KBM-7 (cell line): Measurements from ENCODE around the gene INTS6L.
"Not testable (repeated sequence)": the region's sequence is repeated elsewhere in the genome, so short reads cannot be mapped to it uniquely, and the experiment has no call there.

Experiments used
- DNase-seq: peaks from one replicate; pipeline ENCODE4 v3.0.0-alpha.2; 2015
- in situ Hi-C: fragments of 300-500 bp; cut with MboI; formaldehyde crosslinking; loops from 2 replicates; pipeline ENCODE4 v1.14.3; 2020; ENCODE audit warnings: low sequenced_read_pairs, low pct_unique_long_range_greater_than_20kb, mixed read lengths

Gene INTS6L

GRCh38 chrX:135594049-135594448, 73.6 kb downstream of the INTS6L start:
- in situ Hi-C loops, DNase-seq: not testable (repeated sequence)

DNA sequence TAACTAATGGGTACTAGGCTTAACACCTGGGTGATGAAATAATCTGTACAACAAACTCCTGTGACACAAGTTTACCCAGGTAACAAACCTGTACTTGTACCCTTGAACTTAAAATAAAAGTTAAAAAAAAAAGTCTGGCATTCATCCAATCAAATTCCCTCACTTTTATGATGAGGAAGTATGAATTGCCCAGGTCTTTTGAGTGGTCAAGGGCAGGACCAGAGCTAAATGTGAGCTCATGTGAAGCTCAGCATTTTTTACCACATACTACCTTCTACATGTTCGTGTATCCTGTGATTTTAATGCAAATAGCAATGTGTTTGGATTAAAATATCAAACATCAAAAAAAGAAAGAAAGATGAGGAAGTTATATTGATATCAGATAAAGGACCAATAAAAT, 74.0 kb downstream of the INTS6L start:
- DNase-seq, in situ Hi-C loops: not testable (repeated sequence)

DNA sequence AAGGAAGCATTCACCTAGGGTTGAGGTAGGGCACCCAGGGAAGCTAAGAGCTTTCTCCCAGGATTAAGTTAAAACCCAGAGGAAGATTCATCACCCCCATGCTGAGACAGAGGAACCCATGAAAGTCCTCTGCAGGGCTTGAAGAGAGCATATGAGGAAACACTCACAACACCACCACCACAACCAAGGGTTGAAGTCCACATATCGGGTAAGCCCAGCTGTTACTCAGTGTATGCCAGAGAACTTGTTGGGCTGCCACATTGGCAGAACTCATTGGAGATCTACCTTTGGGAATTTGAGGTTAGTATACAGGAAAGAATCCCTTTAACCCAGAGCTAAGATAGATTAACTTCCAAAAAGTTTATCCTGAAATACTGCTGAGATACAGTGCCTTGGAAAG, 75.1 kb downstream of the INTS6L start:
- in situ Hi-C loops, result no loop called here
- no peak for DNase-seq

GRCh38 chrX:135596495-135596894, 76.0 kb downstream of the INTS6L start:
- peak; percentile 43 for DNase-seq
- in situ Hi-C loops, result no loop called here

DNA sequence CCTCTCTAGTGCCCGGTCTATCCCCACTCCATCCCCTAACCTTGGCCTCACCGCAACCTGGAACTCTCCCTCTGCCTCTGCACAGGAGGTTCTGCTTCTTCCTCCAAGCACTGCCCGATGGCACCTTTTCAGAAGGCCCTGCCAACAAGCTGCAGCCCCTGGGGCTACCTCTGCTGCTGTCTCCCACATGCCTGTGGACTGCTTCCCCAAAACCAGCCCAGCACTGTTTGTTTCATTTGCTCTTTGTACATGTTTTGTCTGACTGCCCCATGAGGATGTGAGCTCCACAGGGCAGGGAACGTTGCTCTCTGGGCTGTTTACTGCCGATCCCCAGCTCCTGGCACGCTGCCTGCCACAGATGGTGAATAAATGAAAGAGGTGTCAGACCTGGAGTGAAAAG, 85.4 kb downstream of the INTS6L start:
- in situ Hi-C loops, result no loop called here
- no peak for DNase-seq

GRCh38 chrX:135624408-135625204, 104.1 kb downstream of the INTS6L start:
- DNase-seq, in situ Hi-C loops: not testable (repeated sequence)

DNA sequence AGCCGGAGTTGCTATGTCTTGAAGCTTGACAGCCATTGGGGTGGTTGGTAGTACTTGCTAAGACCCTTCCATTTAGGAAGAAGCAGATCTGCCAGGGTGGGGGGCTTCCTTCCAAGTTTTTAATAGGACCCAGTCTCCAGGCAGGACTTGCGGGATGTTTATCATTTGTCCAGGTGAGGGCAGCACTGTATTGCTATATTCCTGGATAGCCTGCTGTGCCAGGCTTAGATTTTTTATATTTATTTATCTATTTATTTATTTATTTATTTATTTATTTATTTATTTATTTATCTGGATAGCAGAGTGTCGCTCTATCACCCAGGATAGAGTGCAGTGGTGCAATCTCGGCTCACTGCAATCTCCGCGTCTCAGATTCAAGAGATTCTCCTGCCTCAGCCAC, 105.5 kb downstream of the INTS6L start:
- DNase-seq, result no peak
- in situ Hi-C loops, result no loop called here

DNA sequence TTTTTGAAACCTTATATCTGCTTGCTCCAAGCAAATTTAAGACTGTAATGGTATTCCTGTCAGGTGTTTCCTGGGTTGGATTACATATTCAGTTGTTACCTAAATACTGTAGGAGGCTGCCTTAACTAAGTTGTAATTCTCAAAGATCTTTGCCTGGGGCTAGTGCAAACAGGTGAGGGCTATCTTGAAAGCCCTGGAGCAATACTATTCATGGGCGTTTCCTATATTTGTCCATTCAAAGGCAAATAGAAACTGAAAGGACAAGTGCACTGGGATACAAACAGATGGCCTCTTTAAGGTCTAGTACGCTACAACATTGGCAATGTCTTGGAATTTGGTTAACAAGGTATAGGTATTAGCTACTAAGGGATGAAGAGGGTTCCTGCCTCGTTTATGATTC, 108.9 kb downstream of the INTS6L start:
- in situ Hi-C loops, result no loop called here
- no peak for DNase-seq
